Skeletal muscle tissue (tissue), 4 donors: ENCODE results near the gene COQ8B. TPM values are rescaled to one million over a fixed set of nuclear protein-coding genes. Genes with fewer than 3 reads are reported as not detected.
A peak's percentile ranks its signal among the peaks of the same experiment; 100 is the strongest.

Source experiments
- H3K27ac ChIP-seq: one replicate; pipeline ENCODE4 v1.7.0; 2013; ENCODE audit warnings: mild to moderate bottlenecking, low read depth, low read length, inconsistent platforms
- H3K27me3 ChIP-seq, 3 donors: one replicate each; pipeline ENCODE4 v1.7.0; 2013; ENCODE audit warnings: low read length in 3 of 3; ENCODE audit not compliant: control insufficient read depth in 3 of 3, insufficient read depth in 3 of 3
- H3K36me3 ChIP-seq, 3 donors: one replicate each; pipeline ENCODE4 v1.7.0; 2013; ENCODE audit warnings: low read length in 3 of 3; ENCODE audit not compliant: control insufficient read depth in 3 of 3, insufficient read depth in 3 of 3
- H3K4me1 ChIP-seq, 3 donors: one replicate each; pipeline ENCODE4 v1.7.0; 2013; ENCODE audit warnings: low read length in 3 of 3, mild to moderate bottlenecking in 3 of 3; ENCODE audit not compliant: control insufficient read depth in 3 of 3, insufficient read depth in 3 of 3
- H3K4me3 ChIP-seq, 3 donors: one replicate each; pipeline ENCODE4 v1.7.0; 2013; ENCODE audit warnings: low read length in 3 of 3
- H3K9ac ChIP-seq, 3 donors: one replicate each; pipeline ENCODE4 v1.7.0; 2013; ENCODE audit warnings: low read length in 3 of 3, mild to moderate bottlenecking in 3 of 3, moderate library complexity in 2 of 3, low read depth in 1 of 3
- H3K9me3 ChIP-seq, 3 donors: one replicate each; pipeline ENCODE4 v1.7.0; 2013; ENCODE audit warnings: low read length in 3 of 3; ENCODE audit not compliant: control insufficient read depth in 3 of 3
- total RNA-seq: library from RNA; depleted of rRNA; stranded (reverse); fragments of >200 nt; gene quantifications from one replicate; pipeline ENCODE4 v1.2.3, GENCODE V29; 2014
- donor health status: Osteomylitis.

The COQ8B gene
- total RNA-seq, 1 donor from 2014 or later = 19.3 TPM

DNA sequence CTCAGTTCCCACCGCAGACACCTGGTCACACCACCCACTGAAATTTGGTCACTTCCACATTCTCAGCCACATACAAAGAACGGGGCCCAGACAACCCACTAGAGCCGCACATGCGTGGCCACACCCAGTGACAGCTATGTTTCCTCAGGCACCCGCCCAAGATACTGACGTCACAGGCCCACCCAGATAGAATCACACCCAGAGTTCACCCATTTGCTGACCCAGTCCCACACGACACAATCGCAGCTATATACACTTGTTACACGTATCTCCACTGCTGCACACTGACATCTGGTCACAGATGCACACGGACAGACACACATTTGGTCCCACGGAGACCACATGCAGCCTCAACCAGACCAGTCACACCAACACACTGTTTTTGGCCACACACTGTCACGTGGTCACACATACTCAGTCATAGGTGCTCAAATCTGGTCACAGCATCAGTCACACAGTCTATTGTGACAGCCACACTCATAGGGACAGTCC is 29.1 kb downstream of the COQ8B start:
- Histone ChIP-seq H3K4me1 (peaks cover 25 to 40% (median 34%) of the 10 kb centered on the region in 3 donors), H3K9ac (peak overlapping the region in 1 of 3 donors; percentile 14), H3K27me3 (no peaks in the 10 kb centered on the region), H3K27ac (peak overlapping the region; percentile 0), H3K4me3 (peak overlapping the region; percentile 32 to 57 (median 44)), H3K9me3 (no peaks in the 10 kb centered on the region), H3K36me3 (peaks cover 18 to 26% (median 25%) of the 10 kb centered on the region in 3 donors)

DNA sequence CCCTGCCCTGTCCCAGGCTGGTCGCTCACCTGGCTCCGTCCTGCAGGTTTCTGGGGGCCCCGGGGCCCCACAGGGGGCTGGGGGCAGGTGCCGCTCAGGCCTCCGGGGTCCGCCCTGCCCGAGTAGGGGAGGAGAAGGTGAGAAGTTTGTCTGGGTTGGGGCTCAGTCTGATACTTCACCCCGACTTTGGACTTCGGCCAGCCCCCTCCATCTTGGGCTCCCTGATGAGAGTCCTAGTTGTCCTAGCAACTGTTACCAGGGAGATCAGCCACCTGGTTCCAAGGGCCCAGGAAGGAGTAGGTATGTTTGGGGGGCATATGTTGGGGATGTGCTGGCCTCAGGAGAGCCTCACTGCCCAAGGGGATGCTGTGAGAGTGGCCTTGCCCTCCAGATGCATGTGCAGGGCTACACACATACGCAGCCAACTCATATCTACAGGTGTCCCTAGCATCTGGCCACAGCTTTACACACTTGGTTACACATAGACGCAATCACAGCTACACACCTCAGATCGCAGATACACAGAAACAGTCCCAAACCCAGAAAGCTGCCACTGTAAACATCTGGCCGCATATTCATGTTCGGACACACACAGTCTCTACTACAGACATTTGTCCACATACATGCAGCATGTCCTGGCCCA is 29.7 kb downstream of the COQ8B start:
- peak overlapping the region in 1 of 3 donors; percentile 41 for H3K4me3 ChIP-seq
- peaks cover 25 to 40% (median 34%) of the 10 kb centered on the region in 3 donors for H3K4me1 ChIP-seq
- H3K27me3 ChIP-seq = no peaks in the 10 kb centered on the region
- H3K27ac ChIP-seq = no peak overlapping the region
- no peaks in the 10 kb centered on the region for H3K9me3 ChIP-seq
- H3K9ac ChIP-seq = no peak overlapping the region
- H3K36me3 ChIP-seq = peaks cover 21 to 29% (median 27%) of the 10 kb centered on the region in 3 donors

DNA sequence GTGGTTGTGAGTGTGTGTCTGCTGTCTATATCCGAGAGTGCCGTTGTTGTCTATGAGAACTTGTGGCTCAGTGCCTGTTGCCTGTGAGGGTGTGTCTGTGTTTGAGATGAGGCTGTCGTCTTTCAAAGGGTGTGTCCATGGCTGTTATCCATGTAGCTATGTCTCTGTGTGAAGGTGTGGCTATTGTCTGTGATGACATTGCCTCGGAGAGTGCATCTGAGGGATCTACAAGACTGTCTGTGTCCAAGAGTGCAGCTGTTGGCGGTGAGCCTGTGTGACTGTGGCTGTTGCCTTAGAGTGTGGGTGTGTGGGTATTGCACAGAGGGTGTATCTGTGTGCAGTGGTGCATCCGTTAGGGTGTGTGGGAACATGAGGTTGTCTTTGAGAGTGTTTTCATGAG is 31.1 kb downstream of the COQ8B start:
- Histone ChIP-seq H3K27ac (no peak overlapping the region), H3K4me3 (no peak overlapping the region), H3K9me3 (no peaks in the 10 kb centered on the region), H3K4me1 (peaks cover 19 to 27% (median 22%) of the 10 kb centered on the region in 3 donors), H3K9ac (no peak overlapping the region), H3K27me3 (no peaks in the 10 kb centered on the region), H3K36me3 (peaks cover 28 to 34% (median 33%) of the 10 kb centered on the region in 3 donors)

DNA sequence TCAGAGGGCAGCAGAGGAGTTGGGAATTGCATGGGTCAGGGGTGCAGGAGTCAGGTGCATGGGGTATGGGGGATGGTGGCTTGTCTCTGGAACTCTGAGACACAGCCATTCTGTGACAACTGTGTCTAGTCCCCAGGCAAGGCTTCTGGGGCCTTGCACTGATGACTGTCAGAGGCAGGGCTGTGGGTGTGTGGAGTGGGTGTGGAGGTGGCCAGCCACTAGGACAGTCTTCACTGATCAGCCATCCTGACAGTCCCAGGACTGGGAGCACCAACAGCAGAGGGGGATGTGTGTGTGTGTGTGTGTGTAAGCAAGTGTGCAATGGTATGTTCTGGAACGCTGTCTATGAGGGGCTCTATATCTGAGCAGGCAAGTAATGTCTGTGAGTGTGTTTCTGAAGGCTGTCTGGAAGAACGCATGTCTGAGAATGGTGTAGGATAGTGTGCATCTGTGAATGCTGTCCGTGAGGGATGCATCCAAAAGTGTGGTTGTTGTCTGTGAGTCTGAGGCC is 31.6 kb downstream of the COQ8B start:
- Histone ChIP-seq H3K36me3 (peaks cover 28 to 35% (median 34%) of the 10 kb centered on the region in 3 donors), H3K9me3 (no peaks in the 10 kb centered on the region), H3K27ac (no peak overlapping the region)

DNA sequence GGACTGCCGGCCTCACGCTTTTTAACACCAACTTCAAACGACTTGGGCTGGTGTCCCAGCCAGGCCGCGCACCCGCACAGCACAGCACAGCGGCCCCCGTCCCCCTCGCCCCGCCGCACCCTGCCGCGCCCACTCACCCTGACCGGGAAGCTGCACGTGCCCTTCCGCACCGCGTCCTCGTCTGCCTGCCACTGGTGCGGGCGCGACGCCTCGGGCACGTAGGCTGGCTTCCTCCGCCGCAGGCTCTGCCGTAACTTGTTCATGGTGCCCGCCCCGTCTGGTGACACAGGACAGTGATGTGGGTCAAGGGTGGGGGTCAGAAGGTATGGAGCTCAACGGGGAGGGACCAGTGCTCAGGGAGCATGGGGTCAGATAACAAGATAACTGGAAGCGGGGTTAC is 32.4 kb downstream of the COQ8B start:
- no peak overlapping the region for H3K4me3 ChIP-seq
- H3K36me3 ChIP-seq = peaks cover 33 to 37% (median 35%) of the 10 kb centered on the region in 3 donors
- no peaks in the 10 kb centered on the region for H3K27me3 ChIP-seq
- no peaks in the 10 kb centered on the region for H3K9me3 ChIP-seq
- peaks cover 11 to 18% (median 14%) of the 10 kb centered on the region in 3 donors for H3K4me1 ChIP-seq
- H3K27ac ChIP-seq = no peak overlapping the region
- H3K9ac ChIP-seq = no peak overlapping the region

More for the DNA sequence above, 31.6 kb downstream of the COQ8B start:
- Histone ChIP-seq H3K9ac (no peak overlapping the region), H3K4me1 (peaks cover 19 to 26% (median 21%) of the 10 kb centered on the region in 3 donors), H3K27me3 (no peaks in the 10 kb centered on the region), H3K4me3 (no peak overlapping the region)

DNA sequence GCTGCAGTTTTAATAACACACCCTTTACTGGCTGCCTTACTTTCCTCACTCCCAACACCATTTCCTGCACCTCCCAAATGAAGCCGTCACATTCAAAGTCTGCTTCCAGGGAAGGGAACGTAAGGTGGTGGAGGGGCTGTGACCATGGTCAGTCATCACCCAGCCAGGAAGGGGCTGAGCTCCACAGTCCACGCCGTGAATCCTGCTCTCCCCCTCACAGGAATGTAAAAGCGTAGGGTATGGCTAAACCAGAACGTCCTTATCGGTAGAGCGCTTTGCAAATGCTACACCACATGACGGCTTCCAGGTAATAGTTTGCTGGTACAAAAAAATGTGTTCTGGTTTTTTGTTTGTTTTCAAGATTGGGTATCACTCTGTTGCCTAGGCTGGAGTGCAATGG is 33.2 kb downstream of the COQ8B start:
- Histone ChIP-seq H3K9me3 (no peaks in the 10 kb centered on the region), H3K27ac (no peak overlapping the region), H3K36me3 (peaks cover 35 to 42% (median 39%) of the 10 kb centered on the region in 3 donors), H3K27me3 (no peaks in the 10 kb centered on the region), H3K4me1 (peaks cover 7 to 11% (median 9%) of the 10 kb centered on the region in 3 donors), H3K9ac (no peak overlapping the region), H3K4me3 (no peak overlapping the region)

DNA sequence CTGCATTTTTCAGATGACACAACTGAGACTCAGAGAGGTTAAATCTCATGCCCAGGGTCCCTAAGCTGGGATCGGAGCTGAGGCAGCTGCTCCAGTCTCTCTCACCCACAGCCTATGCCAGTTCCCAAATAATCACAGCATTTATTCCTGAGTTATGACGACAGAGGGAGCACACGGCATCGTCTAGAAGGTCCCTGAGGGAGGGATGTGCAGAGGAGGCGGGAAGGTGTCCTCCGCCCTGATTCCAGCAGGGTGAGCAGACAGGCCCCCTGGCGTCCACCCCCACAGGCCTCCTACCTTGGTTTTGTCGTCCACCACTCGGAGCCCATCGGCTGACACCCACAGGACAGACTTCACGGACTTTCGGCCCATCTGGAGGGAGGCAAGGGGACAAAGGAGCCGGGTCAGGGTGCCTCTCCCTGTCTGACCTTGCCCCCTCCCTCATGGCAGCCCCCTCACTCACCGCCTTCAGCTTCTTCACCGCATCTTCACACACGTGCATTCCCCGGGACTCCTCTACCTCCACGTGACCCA is 34.2 kb downstream of the COQ8B start:
- no peak overlapping the region for H3K27ac ChIP-seq
- no peak overlapping the region for H3K4me3 ChIP-seq
- H3K36me3 ChIP-seq = peaks cover 40 to 50% (median 43%) of the 10 kb centered on the region in 3 donors
- H3K27me3 ChIP-seq = no peaks in the 10 kb centered on the region
- H3K9me3 ChIP-seq = no peaks in the 10 kb centered on the region
- H3K4me1 ChIP-seq = peaks cover 0 to 2% (median 0%) of the 10 kb centered on the region in 3 donors
- no peak overlapping the region for H3K9ac ChIP-seq

DNA sequence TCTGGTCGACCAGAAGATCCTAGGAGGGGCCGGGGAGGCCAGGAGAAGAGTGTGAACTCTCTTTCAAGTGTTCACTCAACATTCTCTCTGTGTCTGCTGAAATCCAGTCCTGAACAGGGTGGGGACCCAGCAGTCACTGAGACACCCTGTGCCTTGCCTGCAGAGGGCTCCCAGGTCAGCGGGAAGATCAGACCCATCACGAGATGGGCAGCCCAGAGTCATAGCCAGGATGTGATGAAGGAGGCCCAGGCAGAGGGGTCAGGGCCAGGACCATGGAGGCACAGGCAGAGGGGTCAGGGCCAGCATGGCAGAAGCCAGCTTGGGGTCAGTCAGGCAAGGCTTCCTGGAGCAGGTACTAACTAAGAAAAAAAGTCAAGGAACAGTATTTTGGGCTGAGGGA is 35.6 kb downstream of the COQ8B start:
- H3K27ac ChIP-seq = no peak overlapping the region
- H3K4me1 ChIP-seq = no peaks in the 10 kb centered on the region
- no peaks in the 10 kb centered on the region for H3K9me3 ChIP-seq
- peaks cover 47 to 61% (median 52%) of the 10 kb centered on the region in 3 donors for H3K36me3 ChIP-seq
- H3K27me3 ChIP-seq = no peaks in the 10 kb centered on the region
- no peak overlapping the region for H3K9ac ChIP-seq
- no peak overlapping the region for H3K4me3 ChIP-seq

DNA sequence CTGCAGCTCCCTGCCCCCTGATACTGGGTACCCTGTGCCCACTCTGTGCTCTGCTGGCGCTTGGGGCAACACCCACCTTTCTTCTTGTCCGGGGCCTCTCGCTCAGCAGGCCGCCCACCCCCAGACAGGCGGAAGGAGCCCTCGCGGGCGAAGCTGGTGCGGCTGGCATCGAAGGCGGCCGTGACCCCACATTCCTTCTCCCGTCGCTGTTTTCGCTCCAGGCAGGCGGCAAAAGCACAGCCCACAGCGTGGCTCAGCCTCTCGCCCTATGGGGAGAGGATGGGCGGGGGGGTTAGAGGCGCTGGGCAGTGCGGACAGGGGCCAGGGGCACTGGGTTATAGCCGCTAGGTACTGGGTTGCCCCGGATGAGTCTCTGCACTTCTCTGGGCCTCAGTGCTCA is 39.5 kb downstream of the COQ8B start:
- no peak overlapping the region for H3K9ac ChIP-seq

DNA sequence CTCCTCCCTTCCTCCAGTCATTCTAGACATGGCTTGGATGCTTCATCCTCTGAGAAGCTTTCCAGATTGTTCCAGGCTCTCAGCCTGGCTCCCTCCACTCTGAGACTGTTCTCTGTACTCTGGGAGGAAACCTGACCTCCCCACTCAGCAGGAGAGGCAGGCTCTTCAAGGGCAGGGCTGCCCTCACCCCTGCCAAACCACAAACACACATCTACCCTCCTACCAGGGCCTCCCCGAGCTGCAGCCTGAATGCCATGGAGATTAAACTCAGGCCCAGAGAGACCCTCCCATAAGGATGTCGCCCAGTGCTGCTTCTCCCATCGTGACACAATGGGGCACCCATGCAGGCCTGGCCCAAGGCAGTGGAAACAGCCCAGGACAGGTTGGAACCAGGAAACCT is 42.4 kb downstream of the COQ8B start:
- Histone ChIP-seq H3K4me1 (peaks cover 6 to 21% (median 8%) of the 10 kb centered on the region in 3 donors), H3K27me3 (no peaks in the 10 kb centered on the region), H3K9me3 (no peaks in the 10 kb centered on the region), H3K4me3 (no peak overlapping the region), H3K9ac (peak overlapping the region in 1 of 3 donors; percentile 45), H3K36me3 (peaks cover 48 to 78% (median 62%) of the 10 kb centered on the region in 3 donors), H3K27ac (no peak overlapping the region)

More for the DNA sequence above, 39.5 kb downstream of the COQ8B start:
- Histone ChIP-seq H3K9me3 (no peaks in the 10 kb centered on the region), H3K36me3 (peaks cover 37 to 60% (median 53%) of the 10 kb centered on the region in 3 donors), H3K27me3 (no peaks in the 10 kb centered on the region), H3K4me1 (peaks cover 6 to 10% (median 8%) of the 10 kb centered on the region in 3 donors), H3K4me3 (no peak overlapping the region), H3K27ac (no peak overlapping the region)
